ENCODE measurements around the gene ASTN1.

DNA sequence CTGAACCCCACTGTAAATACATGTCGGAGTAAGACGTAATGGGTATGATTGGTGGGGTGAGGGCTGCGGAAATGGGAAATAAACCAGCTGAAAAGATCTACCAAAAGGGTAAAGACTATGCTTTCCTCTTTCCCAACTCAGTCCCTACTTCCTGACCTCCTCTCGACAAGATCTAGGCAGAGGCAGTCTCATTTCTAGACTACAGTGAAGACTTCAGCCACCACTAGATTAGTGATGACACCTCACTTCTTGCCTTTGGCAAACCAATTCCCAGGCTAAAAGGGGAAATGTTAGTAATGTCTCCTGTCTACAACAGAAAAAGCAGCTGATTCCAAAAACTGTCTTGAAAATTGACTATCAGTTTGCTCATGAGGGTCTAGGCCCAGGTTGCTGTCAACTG lies 219.9 kb downstream of the ASTN1 start:
- TF ChIP-seq, protein P1, sequence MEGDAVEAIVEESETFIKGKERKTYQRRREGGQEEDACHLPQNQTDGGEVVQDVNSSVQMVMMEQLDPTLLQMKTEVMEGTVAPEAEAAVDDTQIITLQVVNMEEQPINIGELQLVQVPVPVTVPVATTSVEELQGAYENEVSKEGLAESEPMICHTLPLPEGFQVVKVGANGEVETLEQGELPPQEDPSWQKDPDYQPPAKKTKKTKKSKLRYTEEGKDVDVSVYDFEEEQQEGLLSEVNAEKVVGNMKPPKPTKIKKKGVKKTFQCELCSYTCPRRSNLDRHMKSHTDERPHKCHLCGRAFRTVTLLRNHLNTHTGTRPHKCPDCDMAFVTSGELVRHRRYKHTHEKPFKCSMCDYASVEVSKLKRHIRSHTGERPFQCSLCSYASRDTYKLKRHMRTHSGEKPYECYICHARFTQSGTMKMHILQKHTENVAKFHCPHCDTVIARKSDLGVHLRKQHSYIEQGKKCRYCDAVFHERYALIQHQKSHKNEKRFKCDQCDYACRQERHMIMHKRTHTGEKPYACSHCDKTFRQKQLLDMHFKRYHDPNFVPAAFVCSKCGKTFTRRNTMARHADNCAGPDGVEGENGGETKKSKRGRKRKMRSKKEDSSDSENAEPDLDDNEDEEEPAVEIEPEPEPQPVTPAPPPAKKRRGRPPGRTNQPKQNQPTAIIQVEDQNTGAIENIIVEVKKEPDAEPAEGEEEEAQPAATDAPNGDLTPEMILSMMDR (IDR thresholded peaks at IDR 0.05), result no peak
- no peak for TF ChIP-seq POLR2A (IDR thresholded peaks at IDR 0.05)
